ENCODE data around the gene SIRT3. TPM values are rescaled to one million over a fixed set of nuclear protein-coding genes. Genes with fewer than 3 reads are reported as not detected.

The SIRT3 gene
- total RNA-seq, 3 donors from 2014 or later (not counting 1 experiment from before 2014, with no cell fraction given): 20.1 to 24.2 (median 21.2) TPM

- no peaks in the 10 kb centered on the region for H3K27me3 Mint-ChIP-seq (ENCODE audit: low read depth in 2 of 2)
- intact Hi-C loops (cut with micrococcal nuclease): loop anchor here (5.0 kb wide), 2 partner anchors 152 to 212 kb away; no protein-coding TSS in a partner anchor
- Histone ChIP-seq H3K36me3 (ENCODE audit: control insufficient read depth, insufficient read depth, low read length) (peaks cover 38% of the 10 kb centered on the region), H3K9me3 (ENCODE audit: control insufficient read depth, insufficient read depth, low read length) (no peaks in the 10 kb centered on the region), H3K27ac (ENCODE audit: low read length) (no peak overlapping the region), H3K4me1 (ENCODE audit: control insufficient read depth, insufficient read depth, low read length) (peaks cover 50% of the 10 kb centered on the region), H3K27me3 (ENCODE audit: control insufficient read depth, insufficient read depth, low read length) (no peaks in the 10 kb centered on the region), H3K4me3 (ENCODE audit: low read length) (no peak overlapping the region)
- H3K4me1 Mint-ChIP-seq: peaks cover 43 to 53% of the 10 kb centered on the region in 2 donors
- H3K36me3 Mint-ChIP-seq: no peaks in the 10 kb centered on the region
- peak overlapping the region; percentile 47 for H3K4me3 Mint-ChIP-seq
- 95% methylated on average over 16 of the region's 16 CpGs for WGBS (ENCODE audit: insufficient coverage)
- TF ChIP-seq CTCF (IDR thresholded peaks at IDR 0.05): no peak
- no peak overlapping the region for H3K27ac Mint-ChIP-seq
- ATAC-seq (no peak), DNase-seq (no peak)
- H3K9me3 Mint-ChIP-seq: no peaks in the 10 kb centered on the region
These were observed 30.7 kb downstream of the SIRT3 start for GRCh38 chr11:205221-206001.

GRCh38 chr11:204587-205109 lies 31.5 kb downstream of the SIRT3 start:
- Mint-ChIP-seq H3K9me3 (no peaks in the 10 kb centered on the region), H3K4me3 (no peak overlapping the region), H3K27ac (no peak overlapping the region), H3K4me1 (peaks cover 43 to 46% of the 10 kb centered on the region in 2 donors), H3K27me3 (ENCODE audit: low read depth in 2 of 2) (no peaks in the 10 kb centered on the region), H3K36me3 (no peaks in the 10 kb centered on the region)
- no peaks in the 10 kb centered on the region for H3K9me3 ChIP-seq (ENCODE audit: control insufficient read depth, insufficient read depth, low read length)
- 87% methylated on average over 12 of the region's 12 CpGs for WGBS (ENCODE audit: insufficient coverage)
- TF ChIP-seq CTCF (IDR thresholded peaks at IDR 0.05): no peak
- intact Hi-C loops (cut with micrococcal nuclease): loop anchor here (5.0 kb wide), 2 partner anchors 153 to 213 kb away; no protein-coding TSS in a partner anchor
- peaks cover 30% of the 10 kb centered on the region for H3K36me3 ChIP-seq (ENCODE audit: control insufficient read depth, insufficient read depth, low read length)
- H3K27me3 ChIP-seq (ENCODE audit: control insufficient read depth, insufficient read depth, low read length): no peaks in the 10 kb centered on the region
- H3K4me3 ChIP-seq (ENCODE audit: low read length): no peak overlapping the region
- H3K27ac ChIP-seq (ENCODE audit: low read length): no peak overlapping the region
- H3K4me1 ChIP-seq (ENCODE audit: control insufficient read depth, insufficient read depth, low read length): peaks cover 43% of the 10 kb centered on the region
- ATAC-seq (no peak), DNase-seq (no peak)

GRCh38 chr11:203945-204586 lies 32.1 kb downstream of the SIRT3 start:
- Mint-ChIP-seq H3K9me3 (no peaks in the 10 kb centered on the region), H3K4me1 (peaks cover 43 to 46% of the 10 kb centered on the region in 2 donors), H3K27me3 (ENCODE audit: low read depth in 2 of 2) (no peaks in the 10 kb centered on the region), H3K36me3 (no peaks in the 10 kb centered on the region), H3K27ac (no peak overlapping the region), H3K4me3 (peak overlapping the region; percentile 33)
- Histone ChIP-seq H3K9me3 (ENCODE audit: control insufficient read depth, insufficient read depth, low read length) (no peaks in the 10 kb centered on the region), H3K27me3 (ENCODE audit: control insufficient read depth, insufficient read depth, low read length) (no peaks in the 10 kb centered on the region), H3K36me3 (ENCODE audit: control insufficient read depth, insufficient read depth, low read length) (peaks cover 27% of the 10 kb centered on the region), H3K4me3 (ENCODE audit: low read length) (no peak overlapping the region), H3K4me1 (ENCODE audit: control insufficient read depth, insufficient read depth, low read length) (peaks cover 37% of the 10 kb centered on the region), H3K27ac (ENCODE audit: low read length) (no peak overlapping the region)
- intact Hi-C loops (cut with micrococcal nuclease): no loop called here
- TF ChIP-seq CTCF (IDR thresholded peaks at IDR 0.05): no peak
- no peak for ATAC-seq
- DNase-seq: no peak
- WGBS (ENCODE audit: insufficient coverage): 90% methylated on average over 4 of the region's 4 CpGs

Measured in natural killer cell (primary cell).